ENCODE data around the gene BSG.
A peak's percentile ranks its signal among the peaks of the same experiment; 100 is the strongest.

BSG gene

DNA sequence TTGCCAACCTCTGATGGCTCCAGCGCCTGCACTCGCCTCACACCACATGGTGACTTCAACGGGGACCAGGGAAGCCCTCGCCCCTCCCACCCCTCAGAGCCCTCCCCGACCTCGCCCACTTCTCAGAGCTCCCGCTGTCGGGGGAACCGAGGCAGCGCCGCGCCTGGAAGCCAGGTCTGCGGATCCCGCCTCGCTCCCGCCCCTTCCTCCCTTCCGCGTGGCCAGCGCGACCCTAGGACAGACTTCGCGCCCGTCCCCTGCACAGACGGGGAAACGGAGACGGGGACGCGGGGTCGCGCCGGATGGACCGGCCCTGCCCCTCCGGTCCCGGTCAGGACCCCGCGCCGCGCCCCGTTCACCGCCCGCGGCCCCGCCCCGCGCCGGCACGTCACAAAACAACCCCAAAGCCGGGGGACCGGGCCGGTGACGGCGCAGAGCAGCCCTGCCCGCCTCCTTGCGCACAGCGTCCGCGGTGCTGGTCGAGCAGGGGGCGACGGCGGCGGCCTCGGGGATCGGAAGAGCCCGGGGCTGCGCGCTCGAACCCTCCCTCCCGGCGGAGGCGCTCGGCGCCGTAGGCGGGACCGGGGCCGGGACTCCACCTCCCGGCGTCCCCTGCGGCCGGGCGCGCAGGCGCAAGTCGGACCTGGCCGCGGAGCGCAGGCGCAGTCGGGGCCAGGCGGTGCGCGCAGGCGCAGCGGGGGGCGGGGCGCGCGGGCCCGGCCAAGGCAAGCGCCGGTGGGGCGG is 41.2 kb upstream of the BSG start (continued):
- TF ChIP-seq, protein P1, sequence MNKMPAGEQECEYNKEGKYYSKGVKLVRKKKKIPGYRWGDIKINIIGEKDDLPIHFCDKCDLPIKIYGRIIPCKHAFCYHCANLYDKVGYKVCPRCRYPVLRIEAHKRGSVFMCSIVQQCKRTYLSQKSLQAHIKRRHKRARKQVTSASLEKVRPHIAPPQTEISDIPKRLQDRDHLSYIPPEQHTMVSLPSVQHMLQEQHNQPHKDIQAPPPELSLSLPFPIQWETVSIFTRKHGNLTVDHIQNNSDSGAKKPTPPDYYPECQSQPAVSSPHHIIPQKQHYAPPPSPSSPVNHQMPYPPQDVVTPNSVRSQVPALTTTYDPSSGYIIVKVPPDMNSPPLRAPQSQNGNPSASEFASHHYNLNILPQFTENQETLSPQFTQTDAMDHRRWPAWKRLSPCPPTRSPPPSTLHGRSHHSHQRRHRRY (tag by site-specific recombination; IDR thresholded peaks at IDR 0.05), result no peak
- TF ChIP-seq, protein P2, sequence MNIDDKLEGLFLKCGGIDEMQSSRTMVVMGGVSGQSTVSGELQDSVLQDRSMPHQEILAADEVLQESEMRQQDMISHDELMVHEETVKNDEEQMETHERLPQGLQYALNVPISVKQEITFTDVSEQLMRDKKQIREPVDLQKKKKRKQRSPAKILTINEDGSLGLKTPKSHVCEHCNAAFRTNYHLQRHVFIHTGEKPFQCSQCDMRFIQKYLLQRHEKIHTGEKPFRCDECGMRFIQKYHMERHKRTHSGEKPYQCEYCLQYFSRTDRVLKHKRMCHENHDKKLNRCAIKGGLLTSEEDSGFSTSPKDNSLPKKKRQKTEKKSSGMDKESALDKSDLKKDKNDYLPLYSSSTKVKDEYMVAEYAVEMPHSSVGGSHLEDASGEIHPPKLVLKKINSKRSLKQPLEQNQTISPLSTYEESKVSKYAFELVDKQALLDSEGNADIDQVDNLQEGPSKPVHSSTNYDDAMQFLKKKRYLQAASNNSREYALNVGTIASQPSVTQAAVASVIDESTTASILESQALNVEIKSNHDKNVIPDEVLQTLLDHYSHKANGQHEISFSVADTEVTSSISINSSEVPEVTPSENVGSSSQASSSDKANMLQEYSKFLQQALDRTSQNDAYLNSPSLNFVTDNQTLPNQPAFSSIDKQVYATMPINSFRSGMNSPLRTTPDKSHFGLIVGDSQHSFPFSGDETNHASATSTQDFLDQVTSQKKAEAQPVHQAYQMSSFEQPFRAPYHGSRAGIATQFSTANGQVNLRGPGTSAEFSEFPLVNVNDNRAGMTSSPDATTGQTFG (tag by site-specific recombination; IDR thresholded peaks at IDR 0.05; ENCODE audit: borderline replicate concordance), result no peak
- TF ChIP-seq ZNF394 (tag by site-specific recombination; IDR thresholded peaks at IDR 0.05; ENCODE audit: borderline replicate concordance), result no peak
- no peak for TF ChIP-seq ZNF324 (tag by site-specific recombination; IDR thresholded peaks at IDR 0.05)
- TF ChIP-seq, protein P3, sequence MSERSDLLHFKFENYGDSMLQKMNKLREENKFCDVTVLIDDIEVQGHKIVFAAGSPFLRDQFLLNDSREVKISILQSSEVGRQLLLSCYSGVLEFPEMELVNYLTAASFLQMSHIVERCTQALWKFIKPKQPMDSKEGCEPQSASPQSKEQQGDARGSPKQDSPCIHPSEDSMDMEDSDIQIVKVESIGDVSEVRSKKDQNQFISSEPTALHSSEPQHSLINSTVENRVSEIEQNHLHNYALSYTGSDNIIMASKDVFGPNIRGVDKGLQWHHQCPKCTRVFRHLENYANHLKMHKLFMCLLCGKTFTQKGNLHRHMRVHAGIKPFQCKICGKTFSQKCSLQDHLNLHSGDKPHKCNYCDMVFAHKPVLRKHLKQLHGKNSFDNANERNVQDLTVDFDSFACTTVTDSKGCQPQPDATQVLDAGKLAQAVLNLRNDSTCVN (tag by site-specific recombination; optimal IDR thresholded peaks at IDR 0.05), result peak; percentile 84
- TF ChIP-seq ZNF138 (tag by site-specific recombination; IDR thresholded peaks at IDR 0.05; ENCODE audit: borderline replicate concordance), result no peak
- no peak for TF ChIP-seq ZNF169 (tag by site-specific recombination; IDR thresholded peaks at IDR 0.05)
- TF ChIP-seq ZBTB48 (tag by site-specific recombination; IDR thresholded peaks at IDR 0.05), result no peak
- TF ChIP-seq, protein P4, sequence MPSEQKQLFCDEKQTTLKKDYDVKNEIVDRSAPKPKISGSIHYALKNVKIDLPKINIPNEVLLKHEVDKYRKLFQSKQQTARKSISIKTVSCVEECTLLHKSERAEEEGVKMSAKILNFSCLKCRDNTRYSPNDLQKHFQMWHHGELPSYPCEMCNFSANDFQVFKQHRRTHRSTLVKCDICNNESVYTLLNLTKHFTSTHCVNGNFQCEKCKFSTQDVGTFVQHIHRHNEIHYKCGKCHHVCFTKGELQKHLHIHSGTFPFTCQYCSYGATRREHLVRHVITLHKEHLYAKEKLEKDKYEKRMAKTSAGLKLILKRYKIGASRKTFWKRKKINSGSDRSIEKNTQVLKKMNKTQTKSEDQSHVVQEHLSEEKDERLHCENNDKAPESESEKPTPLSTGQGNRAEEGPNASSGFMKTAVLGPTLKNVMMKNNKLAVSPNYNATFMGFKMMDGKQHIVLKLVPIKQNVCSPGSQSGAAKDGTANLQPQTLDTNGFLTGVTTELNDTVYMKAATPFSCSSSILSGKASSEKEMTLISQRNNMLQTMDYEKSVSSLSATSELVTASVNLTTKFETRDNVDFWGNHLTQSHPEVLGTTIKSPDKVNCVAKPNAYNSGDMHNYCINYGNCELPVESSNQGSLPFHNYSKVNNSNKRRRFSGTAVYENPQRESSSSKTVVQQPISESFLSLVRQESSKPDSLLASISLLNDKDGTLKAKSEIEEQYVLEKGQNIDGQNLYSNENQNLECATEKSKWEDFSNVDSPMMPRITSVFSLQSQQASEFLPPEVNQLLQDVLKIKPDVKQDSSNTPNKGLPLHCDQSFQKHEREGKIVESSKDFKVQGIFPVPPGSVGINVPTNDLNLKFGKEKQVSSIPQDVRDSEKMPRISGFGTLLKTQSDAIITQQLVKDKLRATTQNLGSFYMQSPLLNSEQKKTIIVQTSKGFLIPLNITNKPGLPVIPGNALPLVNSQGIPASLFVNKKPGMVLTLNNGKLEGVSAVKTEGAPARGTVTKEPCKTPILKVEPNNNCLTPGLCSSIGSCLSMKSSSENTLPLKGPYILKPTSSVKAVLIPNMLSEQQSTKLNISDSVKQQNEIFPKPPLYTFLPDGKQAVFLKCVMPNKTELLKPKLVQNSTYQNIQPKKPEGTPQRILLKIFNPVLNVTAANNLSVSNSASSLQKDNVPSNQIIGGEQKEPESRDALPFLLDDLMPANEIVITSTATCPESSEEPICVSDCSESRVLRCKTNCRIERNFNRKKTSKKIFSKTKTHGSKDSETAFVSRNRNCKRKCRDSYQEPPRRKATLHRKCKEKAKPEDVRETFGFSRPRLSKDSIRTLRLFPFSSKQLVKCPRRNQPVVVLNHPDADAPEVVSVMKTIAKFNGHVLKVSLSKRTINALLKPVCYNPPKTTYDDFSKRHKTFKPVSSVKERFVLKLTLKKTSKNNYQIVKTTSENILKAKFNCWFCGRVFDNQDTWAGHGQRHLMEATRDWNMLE (tag by site-specific recombination; conservative IDR thresholded peaks at IDR 0.05; ENCODE audit: low read depth), result no peak
- 0 out of 2 replicates have a peak, but pooled peaks have one; percentile 22 for TF ChIP-seq SP7 (tag by site-specific recombination; IDR thresholded peaks at IDR 0.05)
- TF ChIP-seq GLIS1 (tag by site-specific recombination; IDR thresholded peaks at IDR 0.05), result no peak
- no peak for TF ChIP-seq GFI1B (tag by site-specific recombination; IDR thresholded peaks at IDR 0.05)
- TF ChIP-seq ZNF621 (tag by site-specific recombination; IDR thresholded peaks at IDR 0.05), result no peak
- TF ChIP-seq, protein P5, sequence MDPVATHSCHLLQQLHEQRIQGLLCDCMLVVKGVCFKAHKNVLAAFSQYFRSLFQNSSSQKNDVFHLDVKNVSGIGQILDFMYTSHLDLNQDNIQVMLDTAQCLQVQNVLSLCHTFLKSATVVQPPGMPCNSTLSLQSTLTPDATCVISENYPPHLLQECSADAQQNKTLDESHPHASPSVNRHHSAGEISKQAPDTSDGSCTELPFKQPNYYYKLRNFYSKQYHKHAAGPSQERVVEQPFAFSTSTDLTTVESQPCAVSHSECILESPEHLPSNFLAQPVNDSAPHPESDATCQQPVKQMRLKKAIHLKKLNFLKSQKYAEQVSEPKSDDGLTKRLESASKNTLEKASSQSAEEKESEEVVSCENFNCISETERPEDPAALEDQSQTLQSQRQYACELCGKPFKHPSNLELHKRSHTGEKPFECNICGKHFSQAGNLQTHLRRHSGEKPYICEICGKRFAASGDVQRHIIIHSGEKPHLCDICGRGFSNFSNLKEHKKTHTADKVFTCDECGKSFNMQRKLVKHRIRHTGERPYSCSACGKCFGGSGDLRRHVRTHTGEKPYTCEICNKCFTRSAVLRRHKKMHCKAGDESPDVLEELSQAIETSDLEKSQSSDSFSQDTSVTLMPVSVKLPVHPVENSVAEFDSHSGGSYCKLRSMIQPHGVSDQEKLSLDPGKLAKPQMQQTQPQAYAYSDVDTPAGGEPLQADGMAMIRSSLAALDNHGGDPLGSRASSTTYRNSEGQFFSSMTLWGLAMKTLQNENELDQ (tag by site-specific recombination; IDR thresholded peaks at IDR 0.05; ENCODE audit: low read depth), result no peak
- TF ChIP-seq ZNF2 (tag by site-specific recombination; IDR thresholded peaks at IDR 0.05), result no peak
- peak; percentile 18; the same call in 1 of the 2 replicates for TF ChIP-seq ZNF184 (tag by site-specific recombination; IDR thresholded peaks at IDR 0.05)
- TF ChIP-seq ZNF555 (tag by site-specific recombination; conservative IDR thresholded peaks at IDR 0.05), result no peak
- TF ChIP-seq ZBTB20 (tag by site-specific recombination; IDR thresholded peaks at IDR 0.05), result peak; percentile 68
- no peak for TF ChIP-seq ZNF391 (tag by site-specific recombination; IDR thresholded peaks at IDR 0.05; ENCODE audit: borderline replicate concordance, low read depth)
- TF ChIP-seq, protein P6, sequence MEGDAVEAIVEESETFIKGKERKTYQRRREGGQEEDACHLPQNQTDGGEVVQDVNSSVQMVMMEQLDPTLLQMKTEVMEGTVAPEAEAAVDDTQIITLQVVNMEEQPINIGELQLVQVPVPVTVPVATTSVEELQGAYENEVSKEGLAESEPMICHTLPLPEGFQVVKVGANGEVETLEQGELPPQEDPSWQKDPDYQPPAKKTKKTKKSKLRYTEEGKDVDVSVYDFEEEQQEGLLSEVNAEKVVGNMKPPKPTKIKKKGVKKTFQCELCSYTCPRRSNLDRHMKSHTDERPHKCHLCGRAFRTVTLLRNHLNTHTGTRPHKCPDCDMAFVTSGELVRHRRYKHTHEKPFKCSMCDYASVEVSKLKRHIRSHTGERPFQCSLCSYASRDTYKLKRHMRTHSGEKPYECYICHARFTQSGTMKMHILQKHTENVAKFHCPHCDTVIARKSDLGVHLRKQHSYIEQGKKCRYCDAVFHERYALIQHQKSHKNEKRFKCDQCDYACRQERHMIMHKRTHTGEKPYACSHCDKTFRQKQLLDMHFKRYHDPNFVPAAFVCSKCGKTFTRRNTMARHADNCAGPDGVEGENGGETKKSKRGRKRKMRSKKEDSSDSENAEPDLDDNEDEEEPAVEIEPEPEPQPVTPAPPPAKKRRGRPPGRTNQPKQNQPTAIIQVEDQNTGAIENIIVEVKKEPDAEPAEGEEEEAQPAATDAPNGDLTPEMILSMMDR (tag by site-specific recombination; IDR thresholded peaks at IDR 0.05), result peak; percentile 27; the same call in 1 of the 2 replicates
- TF ChIP-seq ZNF366 (tag by site-specific recombination; conservative IDR thresholded peaks at IDR 0.05), result no peak
